Keratinocyte (primary cell): Measurements from ENCODE around the gene ATP2A3. TPM values are rescaled to one million over a fixed set of nuclear protein-coding genes. Genes with fewer than 3 reads are reported as not detected.

Source experiments
- DNase-seq: peaks from one replicate; pipeline ENCODE4 v3.0.0-alpha.2; 2011; ENCODE audit warnings: low read depth, missing footprints, low spot score
- FAIRE-seq: peaks from 2 replicates; lab custom pipeline; 2011; peaks lifted over from hg19 to GRCh38; lab: Jason Lieb, UNC
- H2AFZ ChIP-seq: 2 replicates; pipeline ENCODE4 v1.6.0; 2012; ENCODE audit warnings: low read length, control low read depth, inconsistent platforms; ENCODE audit not compliant: control insufficient read depth
- H3K27ac ChIP-seq: 2 replicates; pipeline ENCODE4 v1.5.1; 2011; ENCODE audit warnings: low read length; ENCODE audit not compliant: control insufficient read depth, insufficient read depth
- H3K27me3 ChIP-seq: 3 replicates; pipeline ENCODE4 v1.6.0; 2011; ENCODE audit warnings: low read length; ENCODE audit not compliant: control insufficient read depth, insufficient read depth; ENCODE audit errors: extremely low read depth
- H3K36me3 ChIP-seq, 2 experiments: 2 replicates in 1 of 2; 3 replicates in 1 of 2; pipeline ENCODE4 v1.5.1; 2011; ENCODE audit warnings: low read length in 2 of 2, mild to moderate bottlenecking in 1 of 2; ENCODE audit not compliant: control insufficient read depth in 2 of 2, insufficient read depth in 2 of 2; ENCODE audit errors: extremely low read depth in 1 of 2
- H3K4me1 ChIP-seq: 3 replicates; pipeline ENCODE4 v1.5.1; 2011; ENCODE audit warnings: low read length; ENCODE audit not compliant: control insufficient read depth, insufficient read depth; ENCODE audit errors: extremely low read depth
- H3K4me2 ChIP-seq: 3 replicates; pipeline ENCODE4 v1.6.0; 2011; ENCODE audit warnings: low read depth, low read length; ENCODE audit not compliant: control insufficient read depth, insufficient read depth; ENCODE audit errors: extremely low read depth
- H3K4me3 ChIP-seq, 3 experiments: fragments of 200-600 bp in 1 of 3; sonication (generic) in 1 of 3; 2 replicates in 2 of 3; 3 replicates in 1 of 3; pipeline ENCODE4 v1.5.1; 2011 to 2016; ENCODE audit warnings: low read length in 3 of 3, mild to moderate bottlenecking in 3 of 3, control low read depth in 2 of 3, inconsistent platforms in 1 of 3, low read depth in 1 of 3, mixed read lengths in 1 of 3, mixed run types in 1 of 3, moderate library complexity in 1 of 3; ENCODE audit not compliant: control insufficient read depth in 2 of 3, insufficient read depth in 2 of 3; ENCODE audit errors: extremely low read depth in 1 of 3
- H3K79me2 ChIP-seq: 2 replicates; pipeline ENCODE4 v1.6.0; 2012; ENCODE audit warnings: low read length; ENCODE audit not compliant: control insufficient read depth, insufficient read depth
- H3K9ac ChIP-seq: 3 replicates; pipeline ENCODE4 v1.6.0; 2011; ENCODE audit warnings: low read length; ENCODE audit not compliant: control insufficient read depth, insufficient read depth; ENCODE audit errors: extremely low read depth
- H3K9me1 ChIP-seq: 3 replicates; pipeline ENCODE4 v1.6.0; 2011; ENCODE audit warnings: low read length; ENCODE audit not compliant: control insufficient read depth, insufficient read depth; ENCODE audit errors: extremely low read depth
- H3K9me3 ChIP-seq: 2 replicates; pipeline ENCODE4 v1.5.1; 2012; ENCODE audit warnings: low read depth, low read length; ENCODE audit not compliant: control insufficient read depth
- H4K20me1 ChIP-seq: 3 replicates; pipeline ENCODE4 v1.6.0; 2011; ENCODE audit warnings: low read length; ENCODE audit not compliant: control insufficient read depth, insufficient read depth; ENCODE audit errors: extremely low read depth
- EZH2 ChIP-seq: IDR thresholded peaks from one replicate; pipeline ENCODE4 v1.6.1; 2012; ENCODE audit warnings: inconsistent platforms, mild to moderate bottlenecking, low read length, moderate library complexity
- dilution Hi-C: fragments of 300-500 bp; cut with MboI; formaldehyde crosslinking; loops from one replicate; pipeline ENCODE4 v1.7.0; 2020; ENCODE audit warnings: low sequenced_read_pairs; ENCODE audit not compliant: extremely low pct_ligation_motif_present
- polyA plus RNA-seq, 5 experiments: library from polyadenylated mRNA; depleted of rRNA in 3 of 5; stranded (reverse) in 3 of 5; stranded (forward) in 1 of 5; unstranded in 1 of 5; fragments of >200 nt; gene quantifications; 1 replicate in 1 of 5; 2 replicates in 3 of 5; 3 replicates in 1 of 5; pipeline versions ENCODE4 v1.2.1 to v1.2.3, GENCODE V29; 2011 to 2012; ENCODE audit warnings: missing spikeins in 2 of 5, low read depth in 1 of 5, low replicate concordance in 1 of 5
- TF ChIP-seq, protein P1 (sequence below), 3 experiments: IDR thresholded peaks in 1 of 3; conservative IDR thresholded peaks in 1 of 3; optimal IDR thresholded peaks in 1 of 3; 2 replicates in 2 of 3; 3 replicates in 1 of 3; pipeline versions ENCODE3 to v1.5.1; 2011; ENCODE audit warnings: low read length in 3 of 3, mild to moderate bottlenecking in 3 of 3, moderate library complexity in 2 of 3, control low read depth in 1 of 3, inconsistent platforms in 1 of 3; ENCODE audit not compliant: insufficient read depth in 2 of 3; ENCODE audit errors: extremely low read depth in 1 of 3

ATP2A3 gene
- polyA plus RNA-seq, 1 donor (not counting 4 experiments of a cell fraction or from before 2014, with no cell fraction given) = 0.13 TPM

DNA sequence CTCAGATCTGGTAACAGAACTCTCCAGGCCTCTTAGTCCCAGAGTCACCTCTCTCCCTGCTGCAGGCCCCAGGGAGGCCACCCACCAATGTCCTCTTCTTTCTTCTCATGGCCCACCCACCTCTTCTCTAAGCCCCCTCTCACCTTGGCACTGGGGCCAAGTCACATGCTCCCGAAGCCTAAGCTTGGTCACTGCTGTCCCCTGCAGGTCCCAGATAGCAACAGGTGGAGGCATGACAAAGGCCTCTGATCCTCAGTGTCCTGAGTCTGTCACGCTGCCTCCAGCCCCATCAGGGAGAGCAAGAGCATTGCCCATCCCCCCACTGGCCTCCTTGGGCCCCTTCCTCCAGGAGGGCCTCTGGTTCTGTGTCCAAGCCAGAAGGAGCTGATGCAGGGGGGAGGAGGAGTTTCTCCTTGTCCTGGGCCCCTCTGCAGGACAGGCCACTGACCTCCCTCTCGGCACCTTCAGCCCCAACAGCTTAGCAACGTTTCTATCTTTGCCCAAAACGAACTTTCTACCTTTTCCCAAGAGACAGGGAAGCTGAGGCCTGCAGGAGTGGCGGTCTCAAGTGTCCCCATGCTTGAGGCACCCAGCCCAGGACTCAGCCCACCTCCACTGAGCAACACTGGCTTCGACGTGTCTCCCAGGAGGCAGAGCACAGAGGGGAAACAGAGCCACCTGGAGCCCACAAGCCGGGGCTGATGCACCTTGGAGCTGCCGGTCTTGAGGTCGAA is 56.6 kb downstream of the ATP2A3 start:
- Histone ChIP-seq H3K9me1 (no peaks in the 10 kb centered on the region), H2AFZ (no peak overlapping the region), H4K20me1 (no peaks in the 10 kb centered on the region), H3K36me3 (no peaks in the 10 kb centered on the region), H3K27me3 (peaks cover 5% of the 10 kb centered on the region), H3K9me3 (no peaks in the 10 kb centered on the region), H3K4me2 (no peak overlapping the region), H3K27ac (no peak overlapping the region), H3K9ac (no peak overlapping the region), H3K4me1 (no peaks in the 10 kb centered on the region), H3K79me2 (no peaks in the 10 kb centered on the region), H3K4me3 (no peak overlapping the region)
- no peak for DNase-seq
- no peak for TF ChIP-seq EZH2
- TF ChIP-seq, protein P1, sequence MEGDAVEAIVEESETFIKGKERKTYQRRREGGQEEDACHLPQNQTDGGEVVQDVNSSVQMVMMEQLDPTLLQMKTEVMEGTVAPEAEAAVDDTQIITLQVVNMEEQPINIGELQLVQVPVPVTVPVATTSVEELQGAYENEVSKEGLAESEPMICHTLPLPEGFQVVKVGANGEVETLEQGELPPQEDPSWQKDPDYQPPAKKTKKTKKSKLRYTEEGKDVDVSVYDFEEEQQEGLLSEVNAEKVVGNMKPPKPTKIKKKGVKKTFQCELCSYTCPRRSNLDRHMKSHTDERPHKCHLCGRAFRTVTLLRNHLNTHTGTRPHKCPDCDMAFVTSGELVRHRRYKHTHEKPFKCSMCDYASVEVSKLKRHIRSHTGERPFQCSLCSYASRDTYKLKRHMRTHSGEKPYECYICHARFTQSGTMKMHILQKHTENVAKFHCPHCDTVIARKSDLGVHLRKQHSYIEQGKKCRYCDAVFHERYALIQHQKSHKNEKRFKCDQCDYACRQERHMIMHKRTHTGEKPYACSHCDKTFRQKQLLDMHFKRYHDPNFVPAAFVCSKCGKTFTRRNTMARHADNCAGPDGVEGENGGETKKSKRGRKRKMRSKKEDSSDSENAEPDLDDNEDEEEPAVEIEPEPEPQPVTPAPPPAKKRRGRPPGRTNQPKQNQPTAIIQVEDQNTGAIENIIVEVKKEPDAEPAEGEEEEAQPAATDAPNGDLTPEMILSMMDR (optimal IDR thresholded peaks at IDR 0.05 in 1 of 3, IDR thresholded peaks at IDR 0.05 in 1 of 3, conservative IDR thresholded peaks at IDR 0.05 in 1 of 3; ENCODE audit: extremely low read depth in 1 of 3, insufficient read depth in 2 of 3, low read length in 3 of 3) = peak in 2 of 3 experiments; percentile 35 to 55
- FAIRE-seq = no peak
- dilution Hi-C loops = no loop called here

DNA sequence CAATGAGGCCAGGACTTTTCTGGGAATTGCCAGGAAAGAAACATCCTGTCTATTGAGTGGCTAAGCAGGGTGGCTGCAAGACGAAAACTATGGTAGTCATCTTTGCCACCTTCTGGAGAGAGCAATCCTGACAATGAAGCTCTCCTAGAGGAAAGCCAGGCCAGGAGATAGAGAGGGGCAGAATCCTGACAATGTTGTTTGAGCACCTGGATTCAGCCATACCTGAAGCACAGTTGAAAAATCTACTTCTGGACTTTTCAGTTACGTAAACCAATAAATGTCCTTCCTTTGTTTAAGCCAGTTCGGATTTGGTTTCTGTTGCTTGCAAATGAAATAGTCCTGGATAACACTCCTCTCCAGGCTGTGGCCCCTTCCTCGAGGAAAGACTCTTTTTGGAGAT is 57.4 kb downstream of the ATP2A3 start:
- dilution Hi-C loops = no loop called here
- Histone ChIP-seq H3K4me3 (no peak overlapping the region), H3K36me3 (no peaks in the 10 kb centered on the region), H3K9me1 (no peaks in the 10 kb centered on the region), H3K9me3 (no peaks in the 10 kb centered on the region), H3K4me2 (no peak overlapping the region), H2AFZ (no peak overlapping the region), H4K20me1 (no peaks in the 10 kb centered on the region), H3K27me3 (peaks cover 5% of the 10 kb centered on the region), H3K27ac (no peak overlapping the region), H3K79me2 (no peaks in the 10 kb centered on the region), H3K4me1 (no peaks in the 10 kb centered on the region), H3K9ac (no peak overlapping the region)
- no peak for FAIRE-seq
- DNase-seq = no peak
- no peak for TF ChIP-seq EZH2
- TF ChIP-seq, protein P1 (optimal IDR thresholded peaks at IDR 0.05 in 1 of 3, IDR thresholded peaks at IDR 0.05 in 1 of 3, conservative IDR thresholded peaks at IDR 0.05 in 1 of 3; ENCODE audit: extremely low read depth in 1 of 3, insufficient read depth in 2 of 3, low read length in 3 of 3) = no peak
